Stimulated activated CD8-positive, alpha-beta memory T cell treated with anti-CD3 and anti-CD28 coated beads, Interleukin-7, amount 100 ng/mL, for 24 hours (primary cell): ENCODE data around the gene PPIP5K2.
"Not testable (repeated sequence)": the region's sequence is repeated elsewhere in the genome, so short reads cannot be mapped to it uniquely, and the experiment has no call there.

Source experiments
- DNase-seq: peaks from one replicate; pipeline ENCODE4 v3.0.0-alpha.2; 2020; ENCODE audit warnings: low read depth

PPIP5K2 gene

DNA sequence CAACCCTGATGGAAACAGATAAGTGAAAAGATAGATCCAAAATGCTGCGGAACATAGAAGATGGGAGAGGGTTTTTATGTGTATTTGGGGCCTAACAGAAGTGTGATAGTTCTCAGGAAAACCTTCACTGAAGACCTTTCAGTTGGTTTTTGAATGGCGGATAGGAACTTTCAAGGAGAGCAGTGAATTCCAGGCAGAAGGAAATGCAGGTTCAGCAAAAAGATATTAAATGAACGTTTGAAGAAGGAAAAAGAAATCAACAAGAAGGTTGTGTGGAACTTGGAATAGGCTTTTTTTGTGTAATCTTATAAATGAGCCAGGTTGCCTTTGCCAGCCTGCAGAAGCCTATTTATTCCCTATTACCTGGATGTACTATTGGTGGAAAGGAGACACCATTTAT is 2.1 kb downstream of the PPIP5K2 start:
- DNase-seq = no peak

DNA sequence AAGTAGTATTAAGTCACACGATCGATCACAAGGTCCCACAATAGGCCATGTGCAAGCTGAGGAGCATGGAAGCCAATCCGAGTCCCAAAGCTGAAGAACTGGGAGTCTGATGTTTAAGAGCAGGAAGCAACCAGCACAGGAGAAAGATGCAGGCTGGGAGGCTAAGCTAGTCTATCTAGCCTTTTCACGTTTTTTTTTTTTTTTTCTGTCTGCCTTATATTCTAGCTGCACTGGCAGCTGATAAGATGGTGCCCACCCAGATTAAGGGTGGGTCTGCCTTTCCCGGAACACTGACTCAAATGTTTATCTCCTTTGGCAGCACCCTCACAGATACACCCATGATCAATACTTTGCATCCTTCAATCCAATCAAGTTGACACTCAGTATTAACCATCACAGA is 6.5 kb downstream of the PPIP5K2 start:
- DNase-seq = no peak

DNA sequence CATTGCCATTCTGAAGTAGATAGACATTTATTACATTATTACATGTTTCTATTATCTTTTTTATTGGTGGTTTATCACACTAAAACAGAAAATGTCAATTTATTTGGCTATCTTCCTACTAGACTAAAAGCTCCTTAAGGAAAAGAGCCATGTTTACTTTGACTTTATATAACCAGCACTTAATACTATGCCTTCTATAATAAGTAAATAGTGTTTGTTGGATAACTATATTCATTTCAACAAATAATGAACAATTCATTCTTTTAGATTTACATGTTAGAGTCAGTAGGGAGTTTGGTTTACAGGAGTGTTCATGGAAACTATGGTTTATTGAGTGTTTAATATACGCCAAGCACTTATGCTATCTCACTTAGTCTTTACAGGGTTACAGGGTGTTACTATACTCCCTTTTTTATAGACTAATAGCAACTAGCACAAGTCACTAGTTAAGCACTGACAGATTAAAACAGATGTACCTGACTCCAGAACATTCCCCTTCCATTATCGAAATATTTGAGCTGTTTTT is 7.3 kb downstream of the PPIP5K2 start:
- no peak for DNase-seq

DNA sequence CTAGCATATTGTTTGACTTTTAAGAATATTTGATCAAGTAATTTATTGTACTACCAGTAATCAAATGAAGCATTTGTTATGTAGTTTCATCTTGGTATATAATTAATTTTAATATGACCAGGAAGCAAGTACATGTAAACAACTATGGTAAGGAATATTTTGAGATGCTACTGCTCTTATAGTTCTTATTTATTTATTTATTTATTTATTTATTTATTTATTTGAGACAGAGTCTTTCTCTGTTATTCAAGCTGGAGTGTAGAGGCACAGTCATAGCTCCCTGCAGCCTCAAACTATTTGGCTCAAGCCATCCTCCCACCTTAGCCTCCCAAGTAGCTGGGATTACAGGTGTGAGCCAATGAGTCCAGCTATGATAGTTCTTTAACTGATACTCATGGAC is 8.1 kb downstream of the PPIP5K2 start:
- no peak for DNase-seq

DNA sequence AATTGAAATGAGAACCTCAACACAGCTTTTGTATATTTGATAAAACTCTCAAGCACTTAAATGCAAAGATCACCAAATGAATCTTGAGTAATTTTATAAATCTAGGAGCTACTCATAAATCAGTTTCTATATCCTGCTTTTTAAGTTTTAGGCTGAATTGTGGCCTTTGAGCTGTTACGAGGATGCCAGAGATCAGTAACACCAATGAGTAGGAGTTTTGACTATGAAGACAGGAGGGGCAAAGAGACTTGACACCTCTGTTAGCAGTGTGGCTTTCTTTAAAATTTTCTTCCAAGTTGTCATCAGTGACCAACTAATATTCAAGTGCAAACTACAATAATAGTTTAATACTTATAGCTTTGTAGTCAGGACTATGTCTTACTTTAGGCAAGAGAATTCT is 12.6 kb downstream of the PPIP5K2 start:
- DNase-seq = no peak

DNA sequence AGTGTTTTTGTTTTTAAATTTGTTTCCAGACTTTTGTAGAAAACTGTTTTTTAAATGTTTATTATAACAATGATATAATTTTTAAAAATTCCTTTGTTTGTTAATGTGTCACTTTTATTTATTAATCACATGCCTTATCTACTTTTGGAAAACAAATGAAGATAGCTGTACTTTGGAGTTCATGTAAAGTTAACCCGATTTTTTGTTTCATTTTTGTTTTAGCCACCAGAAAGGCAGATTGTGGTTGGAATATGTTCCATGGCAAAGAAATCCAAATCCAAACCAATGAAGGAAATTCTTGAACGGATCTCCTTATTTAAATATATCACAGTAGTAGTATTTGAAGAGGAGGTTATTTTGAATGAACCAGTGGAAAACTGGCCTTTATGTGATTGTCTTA is 13.1 kb downstream of the PPIP5K2 start:
- no peak for DNase-seq

DNA sequence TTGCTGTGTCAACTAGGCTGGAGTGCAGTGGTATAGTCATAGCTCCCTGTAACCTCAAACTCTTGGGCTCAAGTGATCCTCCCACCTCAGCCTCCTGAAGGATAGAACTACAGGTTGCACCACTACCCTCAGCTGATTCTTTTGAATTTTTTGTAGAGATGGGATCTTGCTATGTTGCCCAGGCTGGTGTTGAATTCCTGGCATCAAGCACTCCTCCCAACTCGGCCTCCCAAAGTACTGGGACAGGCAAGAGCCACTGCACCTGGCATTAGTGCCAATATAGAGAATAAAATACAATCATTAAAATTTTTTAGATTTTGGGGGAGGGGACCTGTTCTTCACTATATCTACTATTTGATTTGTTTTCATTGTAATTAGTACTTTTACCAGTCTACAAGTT is 15.4 kb downstream of the PPIP5K2 start:
- DNase-seq = no peak

DNA sequence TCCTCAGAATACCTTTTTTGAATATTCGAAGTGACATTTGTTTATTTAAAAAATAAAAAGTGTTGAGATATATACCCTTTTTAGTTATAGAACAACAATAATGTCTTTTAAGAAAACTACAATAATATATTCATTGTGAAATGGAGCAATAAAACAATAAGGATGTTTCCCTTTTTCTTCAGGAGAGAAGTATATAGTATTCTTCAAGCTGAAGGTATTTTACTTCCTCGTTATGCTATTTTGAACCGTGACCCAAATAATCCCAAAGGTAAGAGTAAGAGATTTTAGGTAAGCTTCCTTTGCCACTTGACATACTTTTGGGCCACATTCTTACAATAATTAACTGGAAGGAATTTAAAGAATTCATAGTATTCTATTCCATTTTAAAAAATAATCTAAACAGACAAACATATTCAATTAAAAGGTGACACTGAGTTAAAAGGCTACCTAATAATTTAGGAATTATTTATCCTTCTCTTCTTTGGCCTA is 18.1 kb downstream of the PPIP5K2 start:
- DNase-seq = no peak

DNA sequence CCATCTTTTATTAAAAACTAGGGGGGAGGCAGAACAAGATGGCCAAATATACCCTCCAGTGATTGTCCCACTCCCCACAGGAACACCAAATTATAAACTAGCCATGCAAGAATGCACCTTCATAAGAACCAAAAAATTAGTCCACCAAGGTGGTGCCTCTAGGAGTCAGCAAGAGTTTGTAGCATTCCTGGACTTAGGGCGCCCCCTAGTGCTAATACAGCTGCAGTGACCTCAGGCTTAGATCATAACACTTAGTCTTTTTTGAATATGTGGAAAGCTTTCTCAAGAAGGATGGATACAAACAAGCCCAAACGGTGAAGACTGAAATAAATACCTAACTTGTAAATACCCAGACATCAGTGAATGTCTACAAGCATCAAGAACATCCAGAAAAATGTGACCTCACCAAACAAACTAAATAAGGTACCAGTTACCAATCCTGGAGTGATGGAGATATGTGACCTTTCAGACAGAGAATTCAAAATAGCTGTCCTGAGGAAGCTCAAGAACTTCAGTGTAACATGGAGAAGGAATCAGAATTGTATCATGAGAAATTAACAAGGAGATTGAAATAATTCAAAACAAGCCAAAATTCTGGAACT is 19.3 kb downstream of the PPIP5K2 start:
- peak; percentile 59 for DNase-seq

DNA sequence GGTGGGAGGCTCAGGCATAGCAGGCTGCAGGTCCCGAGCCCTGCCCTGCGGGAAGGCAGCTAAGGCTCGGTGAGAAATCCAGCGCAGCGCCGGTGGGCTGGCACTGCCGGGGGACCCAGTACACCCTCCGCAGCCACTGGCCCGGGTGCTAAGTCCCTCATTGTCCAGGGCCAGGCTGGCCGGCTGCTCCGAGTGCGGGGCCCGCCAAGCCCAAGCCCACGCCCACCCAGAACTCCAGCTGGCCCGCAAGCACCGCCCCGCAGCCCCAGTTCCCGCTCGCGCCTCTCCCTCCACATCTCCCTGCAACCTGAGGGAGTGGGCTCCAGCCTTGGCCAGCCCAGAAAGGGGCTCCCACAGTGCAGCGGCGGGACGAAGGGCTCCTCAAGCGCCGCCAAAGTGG is 22.0 kb downstream of the PPIP5K2 start:
- not testable (repeated sequence) for DNase-seq

DNA sequence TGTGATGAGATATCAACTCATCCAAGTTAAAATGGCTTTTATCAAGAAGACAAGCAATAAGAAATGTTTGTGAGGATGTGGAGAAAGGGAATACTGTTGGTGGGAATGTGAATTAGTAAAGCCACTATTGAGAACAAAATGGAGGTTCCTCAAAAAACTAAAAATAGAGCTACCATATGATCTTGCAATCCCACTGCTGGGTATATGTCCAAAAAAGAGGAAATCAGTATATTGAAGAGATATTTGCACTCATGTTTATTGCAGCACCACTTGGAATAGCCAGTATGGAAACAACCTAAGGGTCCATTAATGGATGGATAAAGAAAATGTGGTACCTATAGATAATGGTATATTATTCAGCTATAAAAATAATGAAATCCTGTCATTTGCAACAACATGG is 25.1 kb downstream of the PPIP5K2 start:
- DNase-seq = no peak

DNA sequence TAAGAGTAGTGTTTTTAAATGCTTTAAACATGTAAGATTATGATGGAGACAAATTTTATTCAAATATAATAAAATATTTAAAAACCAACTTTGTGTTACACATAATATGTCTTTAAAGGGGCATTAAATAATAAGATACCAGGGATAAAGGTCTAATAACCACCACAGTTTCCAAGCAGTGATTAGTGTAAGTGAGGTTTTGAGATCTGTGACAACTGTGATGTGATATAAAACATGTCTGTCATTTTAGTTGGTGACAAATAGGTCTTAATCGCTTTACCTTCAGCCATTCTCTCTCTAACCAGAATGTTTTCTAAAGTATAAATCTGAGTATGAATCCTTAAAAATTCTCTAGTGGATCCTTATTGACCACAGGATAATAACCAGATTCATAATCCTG is 28.1 kb downstream of the PPIP5K2 start:
- no peak for DNase-seq

DNA sequence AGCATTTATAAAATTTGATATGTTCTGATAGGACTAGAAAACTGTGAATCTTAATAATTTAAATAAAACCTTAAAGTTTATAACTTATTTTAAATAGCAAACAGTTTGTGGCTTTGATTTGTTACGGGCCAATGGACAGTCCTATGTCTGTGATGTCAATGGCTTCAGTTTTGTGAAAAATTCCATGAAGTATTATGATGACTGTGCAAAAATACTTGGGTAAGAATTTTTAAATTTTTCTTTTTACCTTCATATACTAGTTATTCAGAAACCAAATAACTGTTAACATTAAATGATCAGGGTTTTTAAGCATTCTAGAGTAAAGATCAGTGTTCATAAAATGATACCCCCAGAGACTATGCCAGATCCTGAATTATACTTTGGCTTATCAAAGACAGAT is 31.1 kb downstream of the PPIP5K2 start:
- no peak for DNase-seq

DNA sequence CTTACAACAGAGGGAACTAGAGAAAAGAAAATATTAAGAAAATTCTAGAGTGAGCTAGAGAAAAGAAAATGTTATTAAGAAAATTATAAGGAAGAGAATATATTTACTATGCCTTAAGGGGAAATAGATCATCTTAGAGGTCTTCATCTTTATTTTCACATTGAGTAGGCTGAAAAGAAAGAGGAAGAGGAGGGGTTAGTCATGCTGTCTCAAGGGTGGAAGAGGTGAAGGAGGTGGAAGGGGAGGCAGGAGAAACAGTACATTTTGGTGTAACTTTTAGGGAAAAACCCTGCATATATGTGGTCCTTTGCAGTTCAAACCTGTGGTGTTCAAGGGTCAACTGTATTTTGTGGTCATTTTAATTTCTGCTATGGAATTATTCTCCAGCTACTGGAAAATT is 46.6 kb downstream of the PPIP5K2 start:
- DNase-seq = no peak

DNA sequence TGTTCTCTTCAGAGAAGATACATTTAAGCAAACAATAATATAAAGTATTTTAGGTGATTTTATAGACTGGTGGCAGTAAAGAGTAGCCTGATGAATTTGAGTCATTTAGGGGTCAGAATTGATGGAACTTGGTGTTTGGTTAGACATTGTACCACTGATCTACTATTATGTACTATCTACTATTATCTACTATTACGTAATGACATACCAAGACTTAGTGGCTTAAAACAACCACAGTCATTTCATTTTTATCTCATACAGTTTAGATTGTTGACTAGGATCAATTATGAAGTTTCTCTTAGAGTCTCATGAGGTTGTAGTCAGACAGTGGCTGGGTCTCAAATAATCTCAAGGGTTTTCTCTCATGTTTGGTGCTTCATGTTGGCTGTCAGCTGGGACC is 54.0 kb downstream of the PPIP5K2 start:
- DNase-seq = no peak

DNA sequence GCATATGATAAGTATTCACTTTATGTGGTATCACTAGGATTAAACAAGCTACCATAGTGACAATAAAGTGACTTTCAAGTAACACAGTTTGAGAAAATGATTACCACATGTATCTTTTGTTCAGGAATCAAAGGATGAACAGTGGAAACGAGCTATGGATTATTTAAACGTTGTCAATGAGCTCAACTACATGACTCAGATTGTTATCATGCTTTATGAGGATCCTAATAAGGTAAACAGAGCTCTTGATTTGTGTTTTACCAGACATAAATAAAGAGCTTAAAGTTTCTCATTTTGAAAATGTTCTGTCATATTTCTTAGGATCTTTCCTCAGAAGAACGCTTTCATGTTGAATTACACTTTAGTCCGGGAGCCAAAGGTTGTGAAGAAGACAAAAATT is 57.4 kb downstream of the PPIP5K2 start:
- no peak for DNase-seq

DNA sequence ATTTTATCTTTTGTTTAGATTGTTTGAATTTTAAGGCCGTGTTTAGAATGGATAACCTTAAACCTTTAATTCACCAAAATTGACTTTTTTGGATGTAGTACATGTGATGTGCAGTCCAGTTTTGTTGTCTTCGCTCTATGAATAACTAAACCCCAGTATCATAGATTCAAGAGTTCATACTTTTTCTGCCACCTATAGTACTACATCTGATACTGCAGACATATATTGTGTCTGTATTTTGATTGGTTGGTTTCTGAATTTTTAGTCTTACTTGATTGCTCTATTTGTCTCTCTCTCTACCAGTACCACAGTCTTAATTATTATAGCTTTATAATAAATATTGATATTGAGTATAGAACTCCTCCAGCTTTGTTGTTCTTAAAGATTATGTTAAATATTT is 58.1 kb downstream of the PPIP5K2 start:
- DNase-seq = no peak

DNA sequence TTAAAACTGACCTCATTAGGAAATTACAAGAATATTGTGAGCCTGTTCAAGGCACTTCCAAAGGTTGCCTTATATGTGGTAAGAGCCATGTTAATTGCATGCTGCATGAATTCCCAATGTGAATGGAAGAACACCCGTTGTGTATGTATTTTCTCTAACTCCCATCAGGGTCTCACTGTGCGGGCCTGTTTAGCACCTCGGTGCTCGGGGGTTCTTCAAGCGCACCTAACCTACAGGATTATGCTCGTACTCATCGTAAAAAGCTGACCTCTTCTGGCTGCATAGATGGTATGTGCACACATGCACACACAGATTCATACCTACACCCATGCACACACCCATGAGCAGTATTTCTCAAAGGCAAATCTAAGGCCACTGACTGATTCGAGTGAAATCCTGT is 66.1 kb downstream of the PPIP5K2 start:
- no peak for DNase-seq

DNA sequence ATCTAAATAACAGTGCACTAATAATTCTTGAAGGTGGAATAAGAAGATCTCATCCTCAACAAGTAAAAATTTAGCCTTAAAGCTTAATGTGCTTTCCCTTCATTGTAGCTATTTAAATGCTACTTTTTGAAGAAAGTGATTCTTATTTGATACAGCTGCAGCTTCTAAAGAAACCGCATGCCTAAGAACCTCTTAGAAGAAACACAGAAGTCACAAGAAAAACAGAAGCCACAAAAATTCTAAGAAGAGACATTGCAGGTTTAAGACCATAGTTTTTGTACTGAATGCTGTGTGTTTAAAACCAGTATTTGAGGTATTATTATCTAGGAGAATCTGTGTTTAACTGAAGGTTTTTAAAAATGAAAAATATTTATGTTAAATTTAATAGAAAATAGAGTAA is 68.3 kb downstream of the PPIP5K2 start:
- DNase-seq = no peak

DNA sequence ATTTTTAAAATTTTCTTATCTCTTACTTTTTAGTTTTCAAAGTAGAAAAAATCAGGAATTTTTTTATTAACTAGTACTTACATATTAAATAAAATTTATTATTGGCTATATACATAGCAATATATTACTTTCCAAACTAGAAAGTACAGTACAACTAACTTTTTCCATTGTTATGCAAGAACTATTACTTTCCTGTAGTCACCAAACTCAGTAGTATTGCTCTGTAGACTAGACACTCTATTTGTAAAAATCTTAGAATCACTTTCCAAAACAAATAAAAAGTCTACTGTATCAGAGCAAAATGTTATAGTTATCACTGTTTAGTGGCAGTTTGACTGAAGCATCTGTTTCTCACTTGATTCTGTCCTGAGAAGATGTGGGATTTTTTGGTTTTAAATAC is 83.1 kb downstream of the PPIP5K2 start:
- DNase-seq = no peak

DNA sequence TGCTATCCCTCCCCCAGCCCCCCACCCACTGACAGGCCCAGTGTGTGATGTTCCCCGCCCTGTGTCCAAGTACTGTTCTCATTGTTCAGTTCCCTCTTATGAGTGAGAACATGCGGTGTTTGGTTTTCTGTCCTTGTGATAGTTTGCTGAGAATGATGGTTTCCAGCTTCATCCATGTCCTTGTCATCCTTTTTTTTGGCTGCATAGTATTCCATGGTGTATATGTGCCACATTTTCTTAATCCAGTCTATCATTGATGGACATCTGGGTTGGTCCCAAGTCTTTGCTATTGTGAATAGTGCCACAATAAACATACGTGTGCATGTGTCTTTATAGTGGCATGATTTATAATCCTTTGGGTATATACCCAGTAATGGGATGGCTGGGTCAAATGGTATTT is 84.9 kb downstream of the PPIP5K2 start:
- not testable (repeated sequence) for DNase-seq

DNA sequence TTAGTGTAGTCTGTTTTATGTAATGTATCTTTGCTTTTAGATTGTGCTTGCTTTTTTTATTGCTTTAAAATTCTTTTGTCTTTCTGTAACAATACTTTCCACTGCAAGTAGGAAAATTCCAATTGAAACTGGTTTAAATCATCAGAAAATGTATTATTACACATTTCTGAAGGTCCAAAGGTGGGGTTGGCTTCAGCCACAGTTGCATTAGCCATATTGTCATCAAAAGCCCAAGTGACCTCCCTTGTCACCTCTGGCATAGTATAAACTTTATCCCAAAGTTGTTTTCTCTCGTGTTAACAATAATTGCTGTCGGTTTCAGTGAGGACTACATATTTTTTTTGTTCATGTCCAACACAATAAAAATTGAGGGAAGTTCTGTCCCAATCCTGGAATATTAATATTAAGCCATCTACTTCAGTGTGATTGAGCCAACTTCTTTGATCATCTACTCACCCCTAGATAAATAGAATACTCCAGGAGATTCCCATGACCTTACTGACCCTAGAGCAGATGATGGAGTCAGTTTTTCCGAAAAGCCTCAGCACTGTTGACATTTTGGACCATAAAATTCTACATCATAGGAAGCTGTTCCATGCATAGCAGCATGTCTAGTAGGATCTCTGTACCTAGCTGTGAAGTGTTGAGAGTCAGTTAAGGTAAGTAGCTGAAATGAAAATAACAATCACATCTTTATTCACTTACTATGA is 86.0 kb downstream of the PPIP5K2 start:
- no peak for DNase-seq

DNA sequence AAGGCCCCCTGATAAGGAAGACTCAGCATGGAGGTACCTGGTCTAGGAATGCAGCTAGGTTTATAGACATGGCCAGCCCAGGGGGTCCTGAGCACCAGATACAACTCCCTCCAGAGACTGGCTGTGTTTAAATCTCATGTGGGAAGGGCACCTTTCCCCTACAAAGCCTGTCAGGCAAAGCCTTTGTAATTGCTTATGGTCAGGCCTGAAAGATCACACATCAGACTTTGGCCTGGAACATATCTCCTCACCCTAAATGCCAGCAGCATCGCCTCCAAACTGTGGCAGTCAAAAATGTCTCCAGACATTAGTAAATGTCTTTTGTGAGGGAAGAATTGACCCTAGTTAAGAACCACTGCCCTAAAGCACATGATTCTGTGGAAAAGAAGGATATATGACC is 86.9 kb downstream of the PPIP5K2 start:
- no peak for DNase-seq

DNA sequence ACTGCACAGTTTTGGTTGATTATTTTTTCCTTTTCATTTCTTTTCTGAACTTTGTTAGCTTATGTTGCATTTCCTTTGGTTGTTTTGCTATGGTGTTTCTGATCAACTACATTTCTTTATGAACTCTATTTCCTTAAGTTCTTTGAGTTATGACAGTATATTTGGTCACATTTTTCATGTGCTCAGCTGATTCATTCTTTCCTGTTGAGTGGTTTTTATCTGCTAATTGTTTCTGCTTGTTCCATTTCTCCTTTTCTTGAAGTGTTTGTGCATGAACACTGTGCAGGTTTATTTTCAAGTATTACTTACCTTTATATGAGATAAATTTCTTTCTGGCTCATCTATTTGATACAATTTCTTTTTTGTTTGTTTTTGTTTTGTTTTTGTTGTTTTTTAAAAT is 87.6 kb downstream of the PPIP5K2 start:
- DNase-seq = no peak
